ENCODE results near the gene ZNF774.
"Not testable (repeated sequence)": the region's sequence is repeated elsewhere in the genome, so short reads cannot be mapped to it uniquely, and the experiment has no call there.

The ZNF774 gene

GRCh38 chr15:90347431-90348065, 4.5 kb upstream of the ZNF774 start:
- DNase-seq, result not testable (repeated sequence)

- DNase-seq, result no peak
Measured at GRCh38 chr15:90348456-90348855, 3.6 kb upstream of the ZNF774 start.

GRCh38 chr15:90349072-90349471, 3.0 kb upstream of the ZNF774 start:
- DNase-seq, result no peak

GRCh38 chr15:90349821-90350220, 2.3 kb upstream of the ZNF774 start:
- DNase-seq, result no peak

GRCh38 chr15:90351479-90352106, 491 bp upstream of the ZNF774 start:
- no peak for DNase-seq

GRCh38 chr15:90354986-90355385, 2.9 kb downstream of the ZNF774 start:
- no peak for DNase-seq

GRCh38 chr15:90358124-90359033, 6.3 kb downstream of the ZNF774 start:
- DNase-seq, result no peak

- DNase-seq, result no peak
Measured at GRCh38 chr15:90360746-90361145, 8.7 kb downstream of the ZNF774 start.

GRCh38 chr15:90362936-90363212, 10.8 kb downstream of the ZNF774 start:
- no peak for DNase-seq

- no peak for DNase-seq
Measured at GRCh38 chr15:90364251-90364650, 12.2 kb downstream of the ZNF774 start.

- no peak for DNase-seq
Measured at GRCh38 chr15:90365414-90366055, 13.5 kb downstream of the ZNF774 start.

- DNase-seq, result no peak
Measured at GRCh38 chr15:90367576-90367975, 15.5 kb downstream of the ZNF774 start.

- DNase-seq, result no peak
Measured at GRCh38 chr15:90375071-90375470, 23.0 kb downstream of the ZNF774 start.

- peak; percentile 39 for DNase-seq
Measured at GRCh38 chr15:90376789-90377188, 24.7 kb downstream of the ZNF774 start.

GRCh38 chr15:90379263-90379662, 27.2 kb downstream of the ZNF774 start:
- DNase-seq, result no peak

- no peak for DNase-seq
Measured at GRCh38 chr15:90381515-90381914, 29.4 kb downstream of the ZNF774 start.

GRCh38 chr15:90382320-90382719, 30.2 kb downstream of the ZNF774 start:
- no peak for DNase-seq

- DNase-seq, result no peak
Measured at GRCh38 chr15:90386221-90386620, 34.1 kb downstream of the ZNF774 start.

GRCh38 chr15:90387534-90388461, 35.7 kb downstream of the ZNF774 start, which contains the start of gene IQGAP1:
Gene IQGAP1, plus strand, starts transcription at chr15:90388242. Its CDS starts 100 bp downstream, at chr15:90388342.
- DNase-seq, result peak; percentile 97

GRCh38 chr15:90388462-90389380, 36.6 kb downstream of the ZNF774 start:
- peak; percentile 53 for DNase-seq

- DNase-seq, result no peak
Measured at GRCh38 chr15:90389513-90389912, 37.4 kb downstream of the ZNF774 start.

All from stimulated activated CD4-positive, alpha-beta T cell treated with anti-CD3 and anti-CD28 coated beads, Interleukin-4, amount 100 ng/mL, for 1 hour (primary cell).